Sigmoid colon (tissue), 7 donors: Measurements from ENCODE around the gene POLR3H. TPM values are rescaled to one million over a fixed set of nuclear protein-coding genes. Genes with fewer than 3 reads are reported as not detected.

Experiments used
- DNase-seq: peaks from one replicate; pipeline ENCODE4 v3.0.0-alpha.2; 2019
- H3K27ac ChIP-seq, 4 donors: fragments of 200-600 bp; sonication (generic); one replicate each; pipeline ENCODE4 v1.5.1; 2016 to 2019; ENCODE audit warnings: mild to moderate bottlenecking in 1 of 4
- H3K27me3 ChIP-seq, 3 donors: fragments of 200-600 bp; sonication (generic); one replicate each; pipeline ENCODE4 v1.5.1; 2019; ENCODE audit warnings: mild to moderate bottlenecking in 1 of 3
- H3K36me3 ChIP-seq, 4 donors: fragments of 200-600 bp; sonication (generic); one replicate each; pipeline ENCODE4 v1.5.1; 2016 to 2019
- H3K4me1 ChIP-seq, 4 donors: fragments of 200-600 bp; sonication (generic); one replicate each; pipeline ENCODE4 v1.5.1; 2017 to 2019
- H3K4me3 ChIP-seq, 4 donors: fragments of 200-600 bp; sonication (generic); one replicate each; pipeline ENCODE4 v1.5.1; 2017 to 2019; ENCODE audit warnings: mild to moderate bottlenecking in 2 of 4, moderate library complexity in 1 of 4
- H3K9me3 ChIP-seq, 4 donors: fragments of 200-600 bp in 3 of 4; sonication (generic) in 3 of 4; one replicate each; pipeline versions ENCODE4 v1.5.1 to v1.6.1; 2013 to 2019
- EP300 ChIP-seq, 4 donors: sonication (generic); formaldehyde crosslinking; IDR thresholded peaks; one replicate each; pipeline ENCODE4 v1.6.1; 2017; ENCODE audit warnings: antibody characterized with exemption in 4 of 4
- POLR2A ChIP-seq, 2 donors: fragments of 450-650 bp; IDR thresholded peaks; one replicate each; pipeline ENCODE4 v1.6.1; 2016; ENCODE audit warnings: antibody characterized with exemption in 2 of 2, mild to moderate bottlenecking in 2 of 2, moderate library complexity in 2 of 2
- POLR2AphosphoS5 ChIP-seq, 4 donors: sonication (generic); formaldehyde crosslinking; IDR thresholded peaks; one replicate each; pipeline ENCODE4 v1.6.1; 2017; ENCODE audit warnings: antibody characterized with exemption in 4 of 4
- whole genome bisulfite sequencing, 2 donors: extraction: QIAGEN DNeasy Blood & Tissue Kit; methylation state at CpG; one replicate each; pipeline ENCODE4 v1.1.7; 2013; 5-methylcytosine and 5-hydroxymethylcytosine counted together
- intact Hi-C: fragments of 100-400 bp; cut with DNase I; formaldehyde crosslinking; loops from one replicate; pipeline ENCODE4 v1.15.1; 2023
- polyA plus RNA-seq, 3 donors: library from polyadenylated mRNA; stranded (reverse); fragments of 200-250 nt; gene quantifications; one replicate each; pipeline ENCODE4 v1.2.3, GENCODE V29; 2013
- total RNA-seq, 4 donors: library from RNA; depleted of rRNA; stranded (reverse); fragments of >200 nt; gene quantifications; one replicate each; pipeline ENCODE4 v1.1.0, GENCODE V29; 2016
- TF ChIP-seq, protein P1 (sequence below), 4 experiments: fragments of 450-650 bp in 3 of 4; fragments of 200-600 bp in 1 of 4; IDR thresholded peaks; one replicate each; pipeline ENCODE4 v1.5.1; 2016 to 2019; ENCODE audit warnings: antibody characterized with exemption in 4 of 4, mild to moderate bottlenecking in 3 of 4, moderate library complexity in 2 of 4
- donor health status: healthy with polysubstance abuse.
- donor health status: Bipolar disorder and iron deficiency.
- donor health status: healthy.

The POLR3H gene
- total and polyA plus RNA-seq, 7 donors, result 4.6 to 19.7 (median 10.5) TPM

DNA sequence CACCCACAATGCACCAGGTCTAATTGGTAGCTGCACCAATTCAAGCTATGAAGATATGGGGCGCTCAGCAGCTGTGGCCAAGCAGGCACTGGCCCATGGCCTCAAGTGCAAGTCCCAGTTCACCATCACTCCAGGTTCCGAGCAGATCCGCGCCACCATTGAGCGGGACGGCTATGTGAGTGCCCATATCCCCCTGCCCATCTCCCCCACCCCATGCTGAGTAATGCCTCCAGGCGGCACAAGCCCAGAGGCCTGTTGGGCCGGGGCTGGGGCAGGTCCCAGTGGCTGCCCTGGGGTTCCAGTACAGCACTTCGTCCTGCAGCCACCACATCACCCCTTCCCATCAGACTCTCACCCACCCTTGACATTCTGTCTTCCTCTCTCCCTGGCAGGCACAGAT lies 21.5 kb downstream of the POLR3H start:
- Histone ChIP-seq H3K27ac (peak overlapping the region; percentile 82 to 91 (median 88)), H3K4me1 (peaks cover 0 to 45% (median 44%) of the 10 kb centered on the region in 4 donors), H3K27me3 (no peaks in the 10 kb centered on the region), H3K36me3 (peaks cover 10 to 61% (median 31%) of the 10 kb centered on the region in 4 donors), H3K4me3 (no peak overlapping the region), H3K9me3 (no peaks in the 10 kb centered on the region)
- DNase-seq, result no peak
- intact Hi-C loops, result loop anchor here (10.0 kb wide), 1 partner anchor 238 kb away; the partner anchor contains the start of gene RANGAP1
- TF ChIP-seq POLR2AphosphoS5 (IDR thresholded peaks at IDR 0.05), result no peak
- no peak for TF ChIP-seq POLR2A (IDR thresholded peaks at IDR 0.05)
- TF ChIP-seq, protein P1, sequence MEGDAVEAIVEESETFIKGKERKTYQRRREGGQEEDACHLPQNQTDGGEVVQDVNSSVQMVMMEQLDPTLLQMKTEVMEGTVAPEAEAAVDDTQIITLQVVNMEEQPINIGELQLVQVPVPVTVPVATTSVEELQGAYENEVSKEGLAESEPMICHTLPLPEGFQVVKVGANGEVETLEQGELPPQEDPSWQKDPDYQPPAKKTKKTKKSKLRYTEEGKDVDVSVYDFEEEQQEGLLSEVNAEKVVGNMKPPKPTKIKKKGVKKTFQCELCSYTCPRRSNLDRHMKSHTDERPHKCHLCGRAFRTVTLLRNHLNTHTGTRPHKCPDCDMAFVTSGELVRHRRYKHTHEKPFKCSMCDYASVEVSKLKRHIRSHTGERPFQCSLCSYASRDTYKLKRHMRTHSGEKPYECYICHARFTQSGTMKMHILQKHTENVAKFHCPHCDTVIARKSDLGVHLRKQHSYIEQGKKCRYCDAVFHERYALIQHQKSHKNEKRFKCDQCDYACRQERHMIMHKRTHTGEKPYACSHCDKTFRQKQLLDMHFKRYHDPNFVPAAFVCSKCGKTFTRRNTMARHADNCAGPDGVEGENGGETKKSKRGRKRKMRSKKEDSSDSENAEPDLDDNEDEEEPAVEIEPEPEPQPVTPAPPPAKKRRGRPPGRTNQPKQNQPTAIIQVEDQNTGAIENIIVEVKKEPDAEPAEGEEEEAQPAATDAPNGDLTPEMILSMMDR (IDR thresholded peaks at IDR 0.05), result no peak
- no peak for TF ChIP-seq EP300 (IDR thresholded peaks at IDR 0.05)
- 95 to 97% methylated on average over 9 of the region's 9 CpGs for WGBS, 2 donors

DNA sequence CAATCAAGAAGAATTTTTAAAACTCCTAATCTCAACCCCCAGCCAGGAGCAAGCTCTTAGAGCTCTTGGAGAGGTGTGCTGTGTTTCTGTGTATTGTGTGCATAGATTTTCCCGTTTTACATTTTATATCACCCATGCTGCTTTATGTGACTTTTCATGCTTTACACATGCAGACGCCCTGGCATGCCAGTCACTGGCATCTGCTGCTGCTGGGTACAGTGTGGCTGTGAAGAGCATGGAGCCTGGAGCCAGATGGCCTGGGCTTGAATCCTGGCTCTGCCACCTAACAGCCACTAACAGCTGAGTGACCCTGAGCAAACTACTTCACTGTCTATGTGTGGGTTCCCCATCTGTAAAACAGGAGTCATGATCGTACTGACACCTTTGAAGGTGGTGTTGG lies 23.1 kb downstream of the POLR3H start:
- Histone ChIP-seq H3K9me3 (no peaks in the 10 kb centered on the region), H3K36me3 (peaks cover 2 to 57% (median 27%) of the 10 kb centered on the region in 4 donors), H3K27me3 (no peaks in the 10 kb centered on the region), H3K27ac (no peak overlapping the region), H3K4me1 (peaks cover 0 to 43% (median 40%) of the 10 kb centered on the region in 4 donors), H3K4me3 (no peak overlapping the region)
- WGBS, 2 donors, result 86 to 93% methylated on average over 3 of the region's 3 CpGs
- TF ChIP-seq EP300 (IDR thresholded peaks at IDR 0.05) (no peak), POLR2A (IDR thresholded peaks at IDR 0.05) (no peak), POLR2AphosphoS5 (IDR thresholded peaks at IDR 0.05) (no peak)
- TF ChIP-seq, protein P1 (IDR thresholded peaks at IDR 0.05), result no peak
- DNase-seq, result no peak
- intact Hi-C loops, result loop anchor here (10.0 kb wide), 1 partner anchor 236 kb away; the partner anchor contains the start of gene RANGAP1

DNA sequence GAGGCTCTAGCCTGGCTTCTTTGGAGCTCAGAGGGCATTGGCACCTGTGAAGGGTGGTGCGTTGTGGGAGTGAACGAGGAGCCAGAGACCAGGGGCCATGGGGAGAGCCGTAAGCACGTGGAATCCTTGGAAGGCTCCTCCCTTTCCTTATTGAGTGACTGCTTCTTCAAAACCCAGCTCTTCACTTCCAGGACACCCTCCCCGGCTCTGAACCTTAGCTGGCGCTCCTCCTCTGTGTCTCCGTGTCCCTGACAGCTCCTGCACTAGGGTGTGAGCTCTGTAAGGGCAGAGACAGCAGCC lies 26.3 kb downstream of the POLR3H start:
- no peak for TF ChIP-seq POLR2AphosphoS5 (IDR thresholded peaks at IDR 0.05)
- TF ChIP-seq EP300 (IDR thresholded peaks at IDR 0.05), result no peak
- TF ChIP-seq, protein P1 (IDR thresholded peaks at IDR 0.05), result peak in 1 of 4 experiments; percentile 5
- intact Hi-C loops, result loop anchor here (5.0 kb wide), 1 partner anchor 216 kb away; the partner anchor contains the start of gene ZC3H7B
- H3K27ac ChIP-seq, result peak overlapping the region; percentile 55 to 75 (median 62)
- H3K27me3 ChIP-seq, result no peaks in the 10 kb centered on the region
- DNase-seq, result no peak
- peaks cover 10 to 74% (median 34%) of the 10 kb centered on the region in 4 donors for H3K36me3 ChIP-seq
- no peak overlapping the region for H3K4me3 ChIP-seq
- WGBS, 2 donors, result 79 to 89% methylated on average over 7 of the region's 7 CpGs
- peaks cover 0 to 18% (median 16%) of the 10 kb centered on the region in 4 donors for H3K4me1 ChIP-seq
- H3K9me3 ChIP-seq, result no peaks in the 10 kb centered on the region

DNA sequence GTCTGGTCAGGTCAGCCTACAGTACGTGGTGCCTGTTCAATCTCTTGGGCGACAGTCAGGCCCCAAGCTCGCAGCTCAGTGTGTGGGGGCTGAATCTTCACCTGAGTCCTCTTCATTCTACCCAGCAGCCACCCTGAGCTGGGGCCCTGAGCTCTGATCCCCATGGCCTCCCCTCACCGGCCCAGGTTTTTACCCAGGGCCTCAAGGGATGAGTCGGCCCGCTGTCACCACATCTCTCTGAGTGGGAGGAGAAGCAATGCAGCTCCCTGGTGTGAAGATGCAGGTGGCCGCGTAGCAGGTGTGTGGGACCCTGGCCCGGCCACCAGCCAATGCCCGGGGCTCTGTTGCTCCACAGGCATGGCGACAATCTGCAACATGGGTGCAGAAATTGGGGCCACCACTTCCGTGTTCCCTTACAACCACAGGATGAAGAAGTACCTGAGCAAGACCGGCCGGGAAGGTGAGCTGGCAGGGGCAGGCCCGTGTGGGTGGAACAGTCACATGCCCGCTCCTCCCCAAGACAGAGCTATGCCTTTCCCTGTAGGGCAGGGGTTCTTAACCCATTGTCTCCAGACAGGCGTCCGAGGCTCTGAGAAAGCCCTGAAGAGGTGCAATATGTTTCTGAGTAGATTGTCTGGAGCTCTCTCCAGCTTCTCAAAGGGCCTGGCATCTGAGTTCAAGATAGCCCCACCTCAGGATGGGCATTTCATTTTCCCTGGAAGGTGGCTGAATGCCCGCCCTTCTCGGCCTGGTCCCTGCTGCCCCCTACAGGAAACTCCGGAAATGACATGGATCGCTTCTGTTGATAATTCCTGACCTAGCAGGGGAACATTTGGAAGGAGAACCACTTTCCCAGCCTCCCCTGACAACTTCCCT lies 26.9 kb downstream of the POLR3H start:
- WGBS, 2 donors, result 61 to 75% methylated on average over 22 of the region's 22 CpGs
- intact Hi-C loops, result loop anchor here (2.0 to 5.0 kb wide), 2 partner anchors 115 to 215 kb away; partner anchors contain the start of gene ZC3H7B
- H3K4me3 ChIP-seq, result no peak overlapping the region
- H3K27ac ChIP-seq, result peak overlapping the region; percentile 55 to 75 (median 62)
- H3K36me3 ChIP-seq, result peaks cover 10 to 80% (median 38%) of the 10 kb centered on the region in 4 donors
- TF ChIP-seq, protein P1 (IDR thresholded peaks at IDR 0.05), result peak; percentile 86 to 92 (median 90)
- TF ChIP-seq POLR2AphosphoS5 (IDR thresholded peaks at IDR 0.05) (peak; percentile 21 to 53 (median 36)), POLR2A (IDR thresholded peaks at IDR 0.05) (no peak), EP300 (IDR thresholded peaks at IDR 0.05) (no peak)
- H3K4me1 ChIP-seq, result peaks cover 0 to 24% (median 19%) of the 10 kb centered on the region in 4 donors
- H3K27me3 ChIP-seq, result no peaks in the 10 kb centered on the region
- H3K9me3 ChIP-seq, result no peaks in the 10 kb centered on the region
- DNase-seq, result peak; percentile 89
